ENCODE results near the gene NCOR2.

GRCh38 chr12:124549629-124550028 lies 17.8 kb downstream of the NCOR2 start:
- TF ChIP-seq NR2C2 (CRISPR knock-in tag; IDR thresholded peaks at IDR 0.05) (no peak), ATF2 (CRISPR knock-in tag; IDR thresholded peaks at IDR 0.05; ENCODE audit: borderline replicate concordance, low read depth) (no peak), CTCF (IDR thresholded peaks at IDR 0.05) (no peak), SMAD3 (CRISPR knock-in tag; IDR thresholded peaks at IDR 0.05; ENCODE audit: borderline replicate concordance) (no peak), RORB (CRISPR knock-in tag; IDR thresholded peaks at IDR 0.05) (no peak), E2F4 (CRISPR knock-in tag; IDR thresholded peaks at IDR 0.05; ENCODE audit: borderline replicate concordance, low read depth) (no peak), USF1 (CRISPR knock-in tag; IDR thresholded peaks at IDR 0.05) (no peak), CREM (CRISPR knock-in tag; IDR thresholded peaks at IDR 0.05) (no peak), ZNF423 (CRISPR knock-in tag; IDR thresholded peaks at IDR 0.05) (no peak), ZBTB43 (CRISPR knock-in tag; IDR thresholded peaks at IDR 0.05) (no peak), ETV6 (CRISPR knock-in tag; IDR thresholded peaks at IDR 0.05) (no peak), GABPB1 (CRISPR knock-in tag; IDR thresholded peaks at IDR 0.05) (no peak), MAX (CRISPR knock-in tag; IDR thresholded peaks at IDR 0.05) (no peak)

Measured in WTC11 (cell line).